Ovary (tissue), 3 donors: ENCODE measurements around the gene BACH1.

ENCODE experiments used
- EP300 ChIP-seq: sonication (generic); formaldehyde crosslinking; IDR thresholded peaks from one replicate; pipeline ENCODE4 v1.6.1; 2017; ENCODE audit warnings: antibody characterized with exemption
- POLR2A ChIP-seq: fragments of 450-650 bp; IDR thresholded peaks from one replicate; pipeline ENCODE4 v1.6.1; 2017; ENCODE audit warnings: antibody characterized with exemption, mild to moderate bottlenecking, moderate library complexity
- TF ChIP-seq, protein P1 (sequence below), 3 donors: fragments of 450-650 bp in 2 of 3; fragments of 200-600 bp in 1 of 3; IDR thresholded peaks; one replicate each; pipeline versions ENCODE4 v1.5.1 to v1.8.0; 2016 to 2022; ENCODE audit warnings: antibody characterized with exemption in 3 of 3, mild to moderate bottlenecking in 1 of 3
- donor health status: DM: no; HTN: no; CAD: no.

DNA sequence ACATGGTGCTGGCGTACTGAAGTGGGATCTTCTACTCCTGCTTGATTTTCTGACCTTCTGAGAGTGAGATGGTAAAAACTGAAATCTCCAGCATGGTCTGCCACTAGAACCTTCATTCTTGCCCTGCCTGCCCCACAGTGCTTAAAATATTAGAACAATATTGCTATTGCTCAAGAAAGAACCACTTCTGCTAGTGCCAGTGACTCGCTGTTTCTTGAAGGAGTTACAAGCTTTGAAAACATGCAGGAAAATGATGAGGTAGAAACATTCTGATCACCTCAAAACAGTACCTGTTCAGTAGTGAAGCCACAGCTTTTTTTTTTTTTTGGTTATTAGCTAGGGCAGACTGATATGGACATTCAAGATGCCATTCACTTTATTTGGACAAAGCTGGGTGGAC lies 95.3 kb downstream of the BACH1 start:
- TF ChIP-seq, protein P1, sequence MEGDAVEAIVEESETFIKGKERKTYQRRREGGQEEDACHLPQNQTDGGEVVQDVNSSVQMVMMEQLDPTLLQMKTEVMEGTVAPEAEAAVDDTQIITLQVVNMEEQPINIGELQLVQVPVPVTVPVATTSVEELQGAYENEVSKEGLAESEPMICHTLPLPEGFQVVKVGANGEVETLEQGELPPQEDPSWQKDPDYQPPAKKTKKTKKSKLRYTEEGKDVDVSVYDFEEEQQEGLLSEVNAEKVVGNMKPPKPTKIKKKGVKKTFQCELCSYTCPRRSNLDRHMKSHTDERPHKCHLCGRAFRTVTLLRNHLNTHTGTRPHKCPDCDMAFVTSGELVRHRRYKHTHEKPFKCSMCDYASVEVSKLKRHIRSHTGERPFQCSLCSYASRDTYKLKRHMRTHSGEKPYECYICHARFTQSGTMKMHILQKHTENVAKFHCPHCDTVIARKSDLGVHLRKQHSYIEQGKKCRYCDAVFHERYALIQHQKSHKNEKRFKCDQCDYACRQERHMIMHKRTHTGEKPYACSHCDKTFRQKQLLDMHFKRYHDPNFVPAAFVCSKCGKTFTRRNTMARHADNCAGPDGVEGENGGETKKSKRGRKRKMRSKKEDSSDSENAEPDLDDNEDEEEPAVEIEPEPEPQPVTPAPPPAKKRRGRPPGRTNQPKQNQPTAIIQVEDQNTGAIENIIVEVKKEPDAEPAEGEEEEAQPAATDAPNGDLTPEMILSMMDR (IDR thresholded peaks at IDR 0.05): no peak
- TF ChIP-seq POLR2A (no peak), EP300 (no peak)
